Posterior cingulate gyrus (tissue), 11 donors: ENCODE data around the gene FAT4.
A peak's percentile ranks its signal among the peaks of the same experiment; 100 is the strongest.

Experiments used
- DNase-seq, 10 donors: peaks; one replicate each; pipeline versions ENCODE4 v3.0.0 to v3.0.0-alpha.2; 2020 to 2021; ENCODE audit warnings: mixed read lengths in 3 of 10
- intact Hi-C: fragments of 100-400 bp; cut with DNase I; formaldehyde crosslinking; loops from one replicate; pipeline ENCODE4 v1.15.1; 2023

Gene FAT4

GRCh38 chr4:125314676-125315575 is at the start of gene FAT4:
Gene FAT4 (plus strand): TSS chr4:125314955. CDS start chr4:125316412, 1,457 bp downstream.
- peak; percentile 84 to 98 (median 90) for DNase-seq

GRCh38 chr4:125265846-125266245 is 48.9 kb upstream of the FAT4 start:
- intact Hi-C loops, result no loop called here
- DNase-seq, result peak in 2 of 10 donors; percentile 40 to 74

More at GRCh38 chr4:125314676-125315575, at the start of gene FAT4:
- intact Hi-C loops, result loop anchor here (2.0 to 5.0 kb wide), 3 partner anchors 117 to 1290 kb away; no protein-coding TSS in a partner anchor

DNA sequence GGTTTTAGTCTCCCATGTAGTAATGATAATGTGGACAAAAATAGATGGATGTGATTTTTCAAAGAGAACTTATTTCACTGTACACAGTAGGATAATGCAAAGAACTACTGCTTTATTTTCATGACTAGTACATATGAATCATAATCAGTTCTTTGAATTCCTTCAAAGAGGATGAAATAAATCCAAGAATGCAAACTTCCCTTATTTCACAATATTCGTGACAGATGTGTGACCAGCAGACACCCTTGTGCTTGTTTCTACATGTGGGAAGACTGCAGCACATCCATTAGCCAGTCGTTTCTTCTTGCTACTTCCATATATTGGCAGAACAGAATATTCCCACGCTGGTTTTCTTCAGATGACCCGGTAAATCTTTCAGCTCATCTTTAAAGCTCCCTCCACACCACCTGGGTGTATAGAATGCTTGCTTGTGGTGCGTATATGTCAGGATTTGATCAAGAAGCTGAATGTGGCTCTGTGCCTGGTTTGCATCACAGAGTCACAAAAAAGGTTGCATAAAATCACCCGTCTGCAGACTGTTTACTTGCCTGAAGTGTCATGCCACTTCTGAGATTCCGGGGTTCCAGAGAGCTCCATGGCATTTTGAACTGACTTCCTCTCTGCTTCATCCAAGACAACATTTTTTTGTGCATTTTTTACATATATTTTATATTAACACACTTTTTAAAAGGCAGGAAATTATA is 47.7 kb upstream of the FAT4 start:
- no peak for DNase-seq
- intact Hi-C loops, result no loop called here

- DNase-seq, result no peak
- intact Hi-C loops, result no loop called here
Observed at GRCh38 chr4:125267630-125268029, 47.1 kb upstream of the FAT4 start.

- intact Hi-C loops, result no loop called here
Observed at GRCh38 chr4:125268068-125268755, 46.5 kb upstream of the FAT4 start.

DNA sequence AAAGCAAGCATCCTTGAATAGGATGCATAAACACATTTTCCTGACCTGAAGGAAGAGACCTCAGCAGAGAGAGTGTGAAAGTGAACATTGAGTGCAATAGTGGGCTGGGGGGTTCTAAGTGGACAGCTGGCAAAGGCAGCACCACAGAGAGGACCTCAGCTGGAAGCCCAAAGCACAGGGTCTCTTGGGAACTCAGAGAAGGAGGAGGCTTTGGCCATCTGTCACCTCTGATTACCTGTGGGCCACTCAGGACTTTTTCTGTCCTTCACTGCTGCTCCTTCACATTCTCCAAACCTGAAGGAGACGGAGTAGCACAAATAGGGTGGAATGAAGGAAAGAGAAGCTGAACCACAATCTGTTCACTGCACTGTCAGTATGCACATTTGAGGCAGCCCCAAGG is 37.9 kb upstream of the FAT4 start:
- no peak for DNase-seq
- intact Hi-C loops, result no loop called here

More at GRCh38 chr4:125268068-125268755, 46.5 kb upstream of the FAT4 start:
- no peak for DNase-seq

GRCh38 chr4:125277790-125278189 is 37.0 kb upstream of the FAT4 start:
- no peak for DNase-seq
- intact Hi-C loops, result no loop called here

GRCh38 chr4:125280892-125281403 is 33.8 kb upstream of the FAT4 start:
- intact Hi-C loops, result no loop called here
- DNase-seq, result peak in 3 of 10 donors; percentile 46 to 79 (median 74)

GRCh38 chr4:125283707-125284279 is 31.0 kb upstream of the FAT4 start:
- DNase-seq, result peak in 1 of 10 donors; percentile 11
- intact Hi-C loops, result loop anchor here (1.0 kb wide), 1 partner anchor 949 kb away; no protein-coding TSS in a partner anchor

GRCh38 chr4:125297116-125297515 is 17.6 kb upstream of the FAT4 start:
- no peak for DNase-seq
- intact Hi-C loops, result no loop called here

- intact Hi-C loops, result no loop called here
- DNase-seq, result no peak
Observed at GRCh38 chr4:125303058-125303457, 11.7 kb upstream of the FAT4 start.

DNA sequence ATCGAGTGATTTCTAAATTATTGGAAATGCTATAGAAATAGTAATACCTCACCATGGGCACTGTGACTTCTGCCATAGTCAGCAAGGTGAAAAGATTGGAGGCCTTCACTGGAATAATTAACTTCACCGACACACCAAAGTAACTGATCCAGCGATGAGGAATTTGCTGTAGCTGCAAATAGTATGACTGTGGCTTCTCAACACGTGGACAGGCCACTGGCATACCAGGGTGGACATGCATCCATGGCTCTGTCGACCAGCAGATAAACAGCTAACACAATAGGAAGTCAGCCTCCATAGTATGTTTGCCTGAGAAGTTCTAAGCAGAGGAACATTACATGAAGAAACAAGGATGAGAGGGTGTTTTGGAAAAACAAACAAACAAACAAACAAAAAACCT is 10.9 kb upstream of the FAT4 start:
- DNase-seq, result no peak

GRCh38 chr4:125306112-125306511 is 8.6 kb upstream of the FAT4 start:
- no peak for DNase-seq
- intact Hi-C loops, result no loop called here

More for the DNA sequence above, 10.9 kb upstream of the FAT4 start:
- intact Hi-C loops, result no loop called here

- intact Hi-C loops, result no loop called here
- no peak for DNase-seq
Observed at GRCh38 chr4:125306533-125306932, 8.2 kb upstream of the FAT4 start.

DNA sequence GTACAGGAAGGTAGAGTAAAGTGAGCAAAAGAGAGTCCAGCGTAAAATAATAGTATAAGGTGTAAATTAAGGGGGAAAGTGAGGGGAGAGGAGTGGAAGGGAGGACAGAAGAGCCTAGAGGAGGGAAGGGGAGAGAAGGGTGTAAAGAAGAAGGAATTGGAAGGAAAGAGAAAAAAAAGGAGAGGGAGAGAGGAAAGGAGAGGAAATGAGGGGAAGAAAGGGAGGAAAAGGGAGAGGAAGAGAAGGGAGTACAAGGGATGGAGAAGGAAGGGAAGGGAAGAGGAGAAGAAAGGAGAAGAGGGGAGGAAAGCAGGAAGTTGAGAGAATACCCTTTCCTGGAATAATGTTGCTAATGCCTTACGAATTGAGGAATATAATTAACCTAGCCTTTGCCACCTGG is 3.3 kb upstream of the FAT4 start:
- intact Hi-C loops, result no loop called here
- DNase-seq, result no peak

DNA sequence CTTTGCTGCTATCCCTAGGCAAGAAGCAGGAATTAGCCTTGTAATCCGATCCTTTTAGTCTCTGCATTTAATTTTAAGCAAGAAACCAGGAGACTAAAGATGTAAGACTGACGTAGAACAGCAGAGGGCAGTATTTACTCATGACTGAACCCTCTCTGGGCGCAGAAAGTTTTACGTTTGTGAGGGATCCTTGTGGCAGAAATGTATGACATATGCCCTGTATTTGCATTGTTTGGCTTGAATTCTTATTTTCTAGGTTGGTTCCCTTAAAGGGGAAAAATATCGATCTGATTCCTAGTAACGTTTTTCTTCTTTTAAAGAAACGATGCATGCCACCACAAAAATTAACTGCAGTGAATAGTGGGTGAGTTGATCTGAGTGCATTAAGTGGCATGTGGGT is 1.3 kb upstream of the FAT4 start:
- peak in 3 of 10 donors; percentile 4 to 53 (median 35) for DNase-seq
- intact Hi-C loops, result loop anchor here (1.0 kb wide), 1 partner anchor 438 kb away; no protein-coding TSS in a partner anchor

DNA sequence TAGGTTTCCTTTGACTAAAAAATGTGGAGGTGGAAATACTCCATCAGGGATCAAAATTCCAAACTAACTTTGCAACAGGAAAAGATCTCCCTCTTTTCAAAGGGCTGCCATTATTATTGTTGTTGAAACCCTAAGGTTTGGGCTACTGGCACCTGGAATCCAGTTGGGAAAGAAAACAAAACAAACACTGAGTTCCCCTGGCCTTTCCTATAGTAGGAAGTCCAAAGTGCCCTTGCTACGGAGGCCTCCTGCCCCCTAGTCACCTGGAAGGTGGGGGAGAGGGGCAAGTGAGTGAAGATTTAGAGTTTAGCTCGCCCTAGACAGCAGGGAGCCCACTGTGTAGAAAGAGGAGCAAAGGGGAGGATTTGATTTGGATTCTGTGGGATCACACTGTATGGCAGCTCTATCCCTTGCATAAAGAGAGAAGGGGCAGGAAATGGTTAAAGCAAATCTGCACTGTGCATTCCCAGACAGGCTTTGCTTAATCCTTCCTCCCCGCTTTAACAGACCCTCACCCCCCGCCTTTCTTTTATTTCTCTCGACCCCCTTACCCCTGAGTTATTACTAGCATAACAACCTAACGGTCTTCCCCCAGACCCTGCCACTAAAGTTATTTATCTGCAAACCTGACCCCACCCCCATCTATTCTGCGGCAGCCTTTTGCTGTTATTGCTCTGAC is 627 bp upstream of the FAT4 start:
- intact Hi-C loops, result loop anchor here (1.0 to 2.0 kb wide), 3 partner anchors 429 to 1291 kb away; no protein-coding TSS in a partner anchor
- no peak for DNase-seq

DNA sequence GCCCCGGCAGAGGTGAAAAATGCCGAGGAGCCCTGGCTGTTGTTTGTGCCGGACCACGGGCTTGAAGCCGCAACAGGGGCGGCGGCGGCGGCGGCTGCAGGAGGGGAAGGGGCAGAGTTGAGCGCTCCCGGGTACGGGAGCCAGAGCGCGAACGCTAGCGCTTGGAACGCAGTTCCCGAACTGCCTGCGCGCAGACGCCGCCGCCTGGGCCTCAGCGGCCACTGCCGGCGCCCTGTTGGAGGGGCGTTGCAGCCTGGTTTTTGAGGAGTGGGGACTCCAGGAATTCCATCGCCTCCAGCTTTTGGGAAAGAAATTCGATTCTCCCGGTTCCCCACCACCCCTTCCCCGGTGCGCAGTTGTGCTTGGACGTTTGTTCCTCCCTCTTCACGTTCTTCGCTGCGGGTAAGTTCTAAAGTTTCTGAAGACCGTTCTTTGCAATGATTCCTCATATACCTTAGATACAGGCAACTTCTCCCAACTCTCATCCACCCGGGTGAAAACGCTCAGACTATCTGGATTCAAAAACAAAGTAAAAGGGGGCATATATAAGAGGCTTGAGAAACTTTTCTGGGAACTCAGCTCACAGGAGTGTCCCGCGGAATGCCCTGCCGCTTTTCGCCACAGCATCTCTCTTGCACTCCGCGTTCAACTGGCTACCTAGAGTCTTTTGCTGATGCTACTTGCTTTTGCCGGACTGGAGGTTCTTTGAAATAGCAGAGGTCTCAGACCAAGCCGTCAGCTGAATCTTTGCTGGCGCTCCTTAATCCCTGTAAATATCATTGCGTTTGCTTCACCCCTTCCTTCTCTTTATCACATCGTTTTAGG is 1.0 kb downstream of the FAT4 start:
- intact Hi-C loops, result loop anchor here (2.0 to 5.0 kb wide), 3 partner anchors 117 to 1289 kb away; no protein-coding TSS in a partner anchor
- DNase-seq, result peak; percentile 36 to 93 (median 64)
